ENCODE data around the gene MYO1H. TPM values are rescaled to one million over a fixed set of nuclear protein-coding genes. Genes with fewer than 3 reads are reported as not detected.

Gene MYO1H
- total RNA-seq, 1 donor from 2014 or later, result not detected

DNA sequence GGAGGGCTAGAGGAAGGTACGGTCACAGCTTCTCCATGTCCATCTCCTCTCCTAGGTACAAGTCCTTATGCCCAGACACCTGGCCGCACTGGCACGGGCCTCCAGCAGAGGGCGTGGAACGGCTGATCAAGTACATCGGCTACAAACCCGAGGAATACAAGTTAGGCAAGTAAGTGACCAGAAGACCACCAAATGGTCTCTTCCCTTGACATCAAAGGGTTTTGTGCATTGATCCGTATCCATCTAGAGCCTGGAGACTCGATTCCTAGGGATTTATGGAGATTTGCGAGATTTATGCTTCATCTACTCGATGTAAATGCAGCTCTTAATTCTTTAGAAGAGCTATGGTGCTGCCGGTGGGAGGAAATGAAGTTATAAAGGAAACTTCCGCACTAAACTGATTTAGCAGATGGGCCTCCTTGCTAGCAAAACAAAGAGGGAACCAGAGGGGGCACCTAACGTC is 85.2 kb downstream of the MYO1H start:
- TF ChIP-seq, protein P1, sequence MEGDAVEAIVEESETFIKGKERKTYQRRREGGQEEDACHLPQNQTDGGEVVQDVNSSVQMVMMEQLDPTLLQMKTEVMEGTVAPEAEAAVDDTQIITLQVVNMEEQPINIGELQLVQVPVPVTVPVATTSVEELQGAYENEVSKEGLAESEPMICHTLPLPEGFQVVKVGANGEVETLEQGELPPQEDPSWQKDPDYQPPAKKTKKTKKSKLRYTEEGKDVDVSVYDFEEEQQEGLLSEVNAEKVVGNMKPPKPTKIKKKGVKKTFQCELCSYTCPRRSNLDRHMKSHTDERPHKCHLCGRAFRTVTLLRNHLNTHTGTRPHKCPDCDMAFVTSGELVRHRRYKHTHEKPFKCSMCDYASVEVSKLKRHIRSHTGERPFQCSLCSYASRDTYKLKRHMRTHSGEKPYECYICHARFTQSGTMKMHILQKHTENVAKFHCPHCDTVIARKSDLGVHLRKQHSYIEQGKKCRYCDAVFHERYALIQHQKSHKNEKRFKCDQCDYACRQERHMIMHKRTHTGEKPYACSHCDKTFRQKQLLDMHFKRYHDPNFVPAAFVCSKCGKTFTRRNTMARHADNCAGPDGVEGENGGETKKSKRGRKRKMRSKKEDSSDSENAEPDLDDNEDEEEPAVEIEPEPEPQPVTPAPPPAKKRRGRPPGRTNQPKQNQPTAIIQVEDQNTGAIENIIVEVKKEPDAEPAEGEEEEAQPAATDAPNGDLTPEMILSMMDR (IDR thresholded peaks at IDR 0.05), result peak; percentile 61 to 81 (median 76)
- Histone ChIP-seq H3K36me3 (no peaks in the 10 kb centered on the region), H3K9me3 (no peaks in the 10 kb centered on the region), H3K27ac (no peak overlapping the region), H3K4me1 (peaks cover 0 to 3% of the 10 kb centered on the region in 2 donors), H3K4me3 (no peak overlapping the region), H3K27me3 (no peaks in the 10 kb centered on the region)
- intact Hi-C loops (cut with DNase I), result loop anchor here (1.0 kb wide), 1 partner anchor 44 kb away; the partner anchor contains the start of genes KCTD10 and UBE3B
- peak; percentile 63 to 91 for DNase-seq (ENCODE audit: low spot score in 2 of 2)

DNA sequence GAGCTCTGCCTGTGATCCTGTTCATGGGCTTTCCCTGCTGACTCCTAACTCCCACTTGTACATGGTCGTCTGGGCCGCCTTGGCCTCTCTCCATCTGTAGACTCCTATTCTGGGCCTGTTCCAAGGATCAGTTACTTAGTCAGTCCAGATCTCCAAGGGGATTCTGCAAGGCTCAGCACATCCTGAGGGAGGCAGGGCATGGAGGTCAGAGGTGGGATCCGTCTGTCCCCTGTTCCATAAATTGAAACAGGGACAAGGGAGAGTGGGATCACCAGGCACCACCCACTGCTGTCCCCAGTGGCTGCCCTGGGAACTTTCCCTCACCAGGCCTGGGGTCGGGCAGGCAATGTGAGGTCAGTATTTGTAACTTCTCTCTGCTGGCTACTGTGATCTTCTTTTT is 85.9 kb downstream of the MYO1H start:
- no peaks in the 10 kb centered on the region for H3K9me3 ChIP-seq
- DNase-seq (ENCODE audit: low spot score in 2 of 2), result no peak
- no peak overlapping the region for H3K27ac ChIP-seq
- no peak overlapping the region for H3K4me3 ChIP-seq
- H3K4me1 ChIP-seq, result peaks cover 0 to 3% of the 10 kb centered on the region in 2 donors
- intact Hi-C loops (cut with DNase I), result no loop called here
- TF ChIP-seq, protein P1 (IDR thresholded peaks at IDR 0.05), result peak in 1 of 3 experiments; percentile 29
- no peaks in the 10 kb centered on the region for H3K27me3 ChIP-seq
- H3K36me3 ChIP-seq, result no peaks in the 10 kb centered on the region

DNA sequence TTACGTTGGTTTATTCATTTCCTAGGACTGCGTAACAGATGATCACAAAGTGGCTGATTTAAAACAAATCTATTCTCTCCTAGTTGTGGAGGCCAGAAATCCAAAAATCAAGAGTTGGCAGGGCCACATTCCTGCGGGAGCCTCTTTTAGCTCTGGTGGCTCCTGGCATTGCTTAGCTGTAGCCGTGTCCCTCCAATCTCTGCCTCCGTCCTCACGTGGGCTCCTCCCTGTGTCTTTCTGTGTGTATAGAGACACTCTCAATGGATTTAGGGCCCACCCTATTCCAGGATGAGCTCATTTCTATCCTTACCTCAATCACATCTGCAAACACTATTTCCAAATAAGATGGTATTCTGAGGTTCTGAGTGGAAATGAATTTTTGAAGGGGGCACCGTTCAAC is 86.9 kb downstream of the MYO1H start:
- no peak for DNase-seq (ENCODE audit: low spot score in 2 of 2)
- H3K9me3 ChIP-seq, result no peaks in the 10 kb centered on the region
- intact Hi-C loops (cut with DNase I), result no loop called here
- H3K27me3 ChIP-seq, result no peaks in the 10 kb centered on the region
- TF ChIP-seq, protein P1 (IDR thresholded peaks at IDR 0.05), result no peak
- peaks cover 0 to 3% of the 10 kb centered on the region in 2 donors for H3K4me1 ChIP-seq
- H3K36me3 ChIP-seq, result no peaks in the 10 kb centered on the region
- no peak overlapping the region for H3K4me3 ChIP-seq
- no peak overlapping the region for H3K27ac ChIP-seq

DNA sequence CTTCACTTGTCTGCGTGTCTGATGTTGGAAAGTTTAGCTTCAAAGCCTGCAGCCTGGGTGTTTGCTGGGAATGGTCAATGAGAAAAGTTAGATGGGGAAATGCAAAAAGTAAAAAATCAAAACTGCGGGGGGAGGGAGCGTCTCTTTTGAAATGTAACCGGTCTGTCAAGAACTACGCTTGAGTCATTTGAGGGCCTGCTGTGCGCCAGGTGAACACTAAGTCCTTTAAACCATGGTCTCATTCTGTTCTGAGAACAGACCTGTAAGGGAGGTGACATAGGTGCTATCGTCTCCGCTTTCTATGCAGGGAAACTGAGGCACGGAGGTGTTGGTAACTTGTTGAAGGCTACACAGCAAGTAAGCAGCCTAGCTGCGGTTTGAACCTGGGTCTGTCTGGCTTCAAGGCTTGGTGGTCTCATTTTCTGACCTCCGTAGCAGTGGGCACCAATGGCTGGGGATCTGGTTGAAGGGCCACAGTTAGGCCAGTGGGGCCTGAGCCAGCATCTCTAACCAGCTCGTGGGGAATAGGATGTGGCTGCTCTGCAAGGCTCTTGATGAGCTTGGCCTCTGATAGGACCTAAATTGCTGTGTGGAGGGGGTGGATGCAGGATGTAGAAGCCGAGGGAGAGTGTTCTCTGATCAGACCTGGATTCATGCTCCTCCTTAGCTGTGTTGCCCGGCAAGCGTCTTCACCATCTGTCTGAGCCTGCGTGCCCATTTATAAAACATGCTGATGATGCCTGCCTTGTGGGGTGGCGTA is 87.9 kb downstream of the MYO1H start:
- H3K27ac ChIP-seq, result no peak overlapping the region
- intact Hi-C loops (cut with DNase I), result loop anchor here (5.0 kb wide), 1 partner anchor 282 kb away; no protein-coding TSS in a partner anchor
- no peak overlapping the region for H3K4me3 ChIP-seq
- H3K27me3 ChIP-seq, result no peaks in the 10 kb centered on the region
- DNase-seq (ENCODE audit: low spot score in 2 of 2), result no peak
- no peaks in the 10 kb centered on the region for H3K9me3 ChIP-seq
- peaks cover 0 to 3% of the 10 kb centered on the region in 2 donors for H3K4me1 ChIP-seq
- H3K36me3 ChIP-seq, result no peaks in the 10 kb centered on the region
- TF ChIP-seq, protein P1 (IDR thresholded peaks at IDR 0.05), result no peak

DNA sequence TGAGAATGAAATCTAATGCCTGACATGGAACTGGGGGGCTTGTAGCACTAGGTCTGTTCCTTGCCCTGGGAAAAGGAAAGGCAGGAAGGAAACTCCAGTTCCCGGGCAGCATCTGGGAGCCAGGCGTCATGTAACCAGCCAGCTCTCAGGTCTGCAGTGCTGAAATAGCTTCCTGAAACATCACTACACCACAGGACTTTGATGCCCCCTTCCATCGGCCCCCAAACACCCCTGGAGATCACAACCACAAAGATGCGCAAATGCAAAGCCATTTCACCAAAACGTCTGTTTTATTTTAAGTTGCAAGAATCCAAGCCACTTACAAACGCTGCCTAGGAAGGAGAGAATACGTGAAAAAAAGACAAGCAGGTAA is 88.5 kb downstream of the MYO1H start:
- intact Hi-C loops (cut with DNase I), result loop anchor here (5.0 kb wide), 1 partner anchor 281 kb away; no protein-coding TSS in a partner anchor
- Histone ChIP-seq H3K9me3 (no peaks in the 10 kb centered on the region), H3K27me3 (no peaks in the 10 kb centered on the region), H3K4me1 (peaks cover 0 to 3% of the 10 kb centered on the region in 2 donors), H3K36me3 (no peaks in the 10 kb centered on the region), H3K27ac (no peak overlapping the region), H3K4me3 (no peak overlapping the region)
- DNase-seq (ENCODE audit: low spot score in 2 of 2), result no peak
- TF ChIP-seq, protein P1 (IDR thresholded peaks at IDR 0.05), result no peak

Measured in ascending aorta (tissue), 2 donors.